Subcutaneous adipose tissue (tissue), 4 donors: ENCODE data around the gene KATNAL2. TPM values are rescaled to one million over a fixed set of nuclear protein-coding genes. Genes with fewer than 3 reads are reported as not detected.

Source experiments
- CTCF ChIP-seq: fragments of 450-650 bp; IDR thresholded peaks from one replicate; pipeline ENCODE4 v1.5.1; 2016; ENCODE audit warnings: low read depth, mild to moderate bottlenecking, control low read depth, antibody characterized with exemption, moderate library complexity
- total RNA-seq, 4 donors: library from RNA; depleted of rRNA; stranded (reverse); fragments of >200 nt; gene quantifications; one replicate each; pipeline ENCODE4 v1.1.0, GENCODE V29; 2016

KATNAL2 gene
- total RNA-seq, 4 donors from 2014 or later = 2.6 to 17.2 (median 8.6) TPM

GRCh38 chr18:46910856-46911255, 6.5 kb upstream of the KATNAL2 start:
- TF ChIP-seq CTCF = no peak

GRCh38 chr18:46915800-46916550, 1.4 kb upstream of the KATNAL2 start:
- no peak for TF ChIP-seq CTCF

GRCh38 chr18:46916551-46917107, 773 bp upstream of the KATNAL2 start:
- TF ChIP-seq CTCF = no peak

GRCh38 chr18:46917803-46918600, 600 bp downstream of the KATNAL2 start:
- no peak for TF ChIP-seq CTCF

- TF ChIP-seq CTCF = no peak
Measured at GRCh38 chr18:46920067-46920466, 2.7 kb downstream of the KATNAL2 start.

GRCh38 chr18:46920653-46921052, 3.3 kb downstream of the KATNAL2 start:
- TF ChIP-seq CTCF = no peak

GRCh38 chr18:46939337-46939963, 22.0 kb downstream of the KATNAL2 start:
- no peak for TF ChIP-seq CTCF
